Superior temporal gyrus (tissue), 1 donor: ENCODE measurements around the gene LRBA.

Source experiments
- DNase-seq: peaks from one replicate; pipeline ENCODE4 v3.0.0-alpha.2; 2016; ENCODE audit errors: extremely low spot score

The LRBA gene

GRCh38 chr4:150216726-150217125 lies 798.4 kb downstream of the LRBA start:
- DNase-seq: peak; percentile 90

DNA sequence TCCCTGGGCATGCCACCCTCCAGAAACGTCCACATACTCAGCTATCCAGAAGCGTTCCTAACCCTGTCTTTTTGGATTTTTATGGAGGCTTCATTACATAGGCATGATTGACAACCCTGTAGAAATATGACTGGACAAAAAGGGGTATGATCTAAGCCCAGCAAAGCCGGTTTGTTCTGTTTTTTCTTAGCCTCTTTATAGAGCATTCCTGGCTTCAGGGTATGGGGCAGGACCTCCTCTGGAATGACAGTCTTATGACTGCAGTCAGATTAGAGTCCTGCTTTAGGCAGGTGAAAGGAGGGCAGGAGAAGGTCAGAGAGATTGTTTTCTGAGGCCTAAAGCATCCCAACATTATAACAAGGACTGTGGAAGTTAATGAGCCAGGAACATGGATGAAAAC lies 799.5 kb downstream of the LRBA start:
- DNase-seq: no peak
